Right atrium auricular region (tissue), 2 donors: ENCODE measurements around the gene PRR5L. TPM values are rescaled to one million over a fixed set of nuclear protein-coding genes. Genes with fewer than 3 reads are reported as not detected.
A peak's percentile ranks its signal among the peaks of the same experiment; 100 is the strongest.

ENCODE experiments used
- DNase-seq: peaks from one replicate; pipeline ENCODE4 v3.0.0-alpha.2; 2019; ENCODE audit warnings: low spot score
- H3K27ac ChIP-seq, 2 donors: fragments of 200-600 bp; sonication (generic); 1 replicate in 1 of 2; 2 replicates in 1 of 2; pipeline ENCODE4 v1.5.1; 2016 to 2019
- H3K27me3 ChIP-seq, 2 donors: fragments of 200-600 bp; sonication (generic); one replicate each; pipeline versions ENCODE4 v1.5.1 to v1.6.0; 2017 to 2019
- H3K36me3 ChIP-seq: fragments of 200-600 bp; sonication (generic); one replicate; pipeline ENCODE4 v1.5.1; 2016
- H3K4me1 ChIP-seq, 2 donors: fragments of 200-600 bp; sonication (generic); one replicate each; pipeline versions ENCODE4 v1.5.1 to v1.6.0; 2017 to 2019
- H3K4me3 ChIP-seq, 2 donors: fragments of 200-600 bp; sonication (generic); 1 replicate in 1 of 2; 2 replicates in 1 of 2; pipeline ENCODE4 v1.5.1; 2017 to 2019; ENCODE audit warnings: mild to moderate bottlenecking in 1 of 2, moderate library complexity in 1 of 2
- H3K9me3 ChIP-seq, 2 donors: fragments of 200-600 bp; sonication (generic); one replicate each; pipeline ENCODE4 v1.5.1; 2019
- total RNA-seq, 2 donors: library from RNA; depleted of rRNA; stranded (reverse); fragments of >200 nt; gene quantifications; one replicate each; pipeline ENCODE4 v1.1.0, GENCODE V29; 2016
- TF ChIP-seq, protein P1 (sequence below), 2 donors: fragments of 200-600 bp; sonication (generic); IDR thresholded peaks; one replicate each; pipeline ENCODE4 v1.5.1; 2019; ENCODE audit warnings: antibody characterized with exemption in 2 of 2

Gene PRR5L
- total RNA-seq, 2 donors from 2014 or later = 1.3 to 6.8 TPM

- TF ChIP-seq, protein P1, sequence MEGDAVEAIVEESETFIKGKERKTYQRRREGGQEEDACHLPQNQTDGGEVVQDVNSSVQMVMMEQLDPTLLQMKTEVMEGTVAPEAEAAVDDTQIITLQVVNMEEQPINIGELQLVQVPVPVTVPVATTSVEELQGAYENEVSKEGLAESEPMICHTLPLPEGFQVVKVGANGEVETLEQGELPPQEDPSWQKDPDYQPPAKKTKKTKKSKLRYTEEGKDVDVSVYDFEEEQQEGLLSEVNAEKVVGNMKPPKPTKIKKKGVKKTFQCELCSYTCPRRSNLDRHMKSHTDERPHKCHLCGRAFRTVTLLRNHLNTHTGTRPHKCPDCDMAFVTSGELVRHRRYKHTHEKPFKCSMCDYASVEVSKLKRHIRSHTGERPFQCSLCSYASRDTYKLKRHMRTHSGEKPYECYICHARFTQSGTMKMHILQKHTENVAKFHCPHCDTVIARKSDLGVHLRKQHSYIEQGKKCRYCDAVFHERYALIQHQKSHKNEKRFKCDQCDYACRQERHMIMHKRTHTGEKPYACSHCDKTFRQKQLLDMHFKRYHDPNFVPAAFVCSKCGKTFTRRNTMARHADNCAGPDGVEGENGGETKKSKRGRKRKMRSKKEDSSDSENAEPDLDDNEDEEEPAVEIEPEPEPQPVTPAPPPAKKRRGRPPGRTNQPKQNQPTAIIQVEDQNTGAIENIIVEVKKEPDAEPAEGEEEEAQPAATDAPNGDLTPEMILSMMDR (IDR thresholded peaks at IDR 0.05) = no peak
- no peak for DNase-seq
- H3K9me3 ChIP-seq = no peaks in the 10 kb centered on the region
- H3K4me1 ChIP-seq = peaks cover 0 to 26% of the 10 kb centered on the region in 2 donors
- no peak overlapping the region for H3K27ac ChIP-seq
- H3K27me3 ChIP-seq = no peaks in the 10 kb centered on the region
- H3K36me3 ChIP-seq = no peaks in the 10 kb centered on the region
- no peak overlapping the region for H3K4me3 ChIP-seq
These were observed 113.2 kb downstream of the PRR5L start for GRCh38 chr11:36409152-36409816.

GRCh38 chr11:36411202-36411640 is 115.1 kb downstream of the PRR5L start:
- Histone ChIP-seq H3K9me3 (no peaks in the 10 kb centered on the region), H3K36me3 (no peaks in the 10 kb centered on the region), H3K4me1 (peaks cover 0 to 26% of the 10 kb centered on the region in 2 donors), H3K27me3 (no peaks in the 10 kb centered on the region), H3K4me3 (no peak overlapping the region), H3K27ac (peak overlapping the region in 1 of 2 donors; percentile 35)
- no peak for DNase-seq
- TF ChIP-seq, protein P1 (IDR thresholded peaks at IDR 0.05) = no peak

DNA sequence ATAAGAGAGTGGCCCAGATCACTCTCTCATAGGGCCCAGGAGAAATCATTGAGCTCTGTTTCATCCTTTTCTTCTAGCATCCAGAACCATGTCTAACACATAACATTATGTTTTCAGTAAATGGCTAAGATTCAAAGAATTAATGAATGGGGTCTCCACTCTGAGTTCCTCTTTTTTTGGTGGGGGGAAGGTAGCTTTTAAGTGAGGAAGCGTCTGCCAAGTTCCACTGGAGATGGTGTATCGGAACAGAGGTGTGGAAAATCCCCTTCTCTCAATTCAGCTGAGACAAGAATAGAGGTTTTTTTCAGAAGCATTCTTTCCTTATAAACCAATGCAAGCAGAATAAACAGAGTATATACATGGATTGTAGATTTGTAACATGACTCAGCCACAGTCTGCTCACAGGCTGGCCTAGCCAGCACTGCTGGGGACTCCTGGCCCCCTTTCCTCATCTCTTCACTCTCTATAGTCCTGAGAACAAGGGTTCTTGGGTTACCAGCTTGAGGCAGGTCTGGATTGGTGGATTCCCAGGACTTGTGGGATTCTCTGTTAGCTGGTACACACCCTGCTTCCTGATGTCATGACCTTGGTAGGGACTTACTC is 116.8 kb downstream of the PRR5L start:
- no peak for DNase-seq
- Histone ChIP-seq H3K36me3 (no peaks in the 10 kb centered on the region), H3K9me3 (no peaks in the 10 kb centered on the region), H3K27ac (no peak overlapping the region), H3K27me3 (no peaks in the 10 kb centered on the region), H3K4me3 (no peak overlapping the region), H3K4me1 (peaks cover 0 to 26% of the 10 kb centered on the region in 2 donors)
- TF ChIP-seq, protein P1 (IDR thresholded peaks at IDR 0.05) = no peak

DNA sequence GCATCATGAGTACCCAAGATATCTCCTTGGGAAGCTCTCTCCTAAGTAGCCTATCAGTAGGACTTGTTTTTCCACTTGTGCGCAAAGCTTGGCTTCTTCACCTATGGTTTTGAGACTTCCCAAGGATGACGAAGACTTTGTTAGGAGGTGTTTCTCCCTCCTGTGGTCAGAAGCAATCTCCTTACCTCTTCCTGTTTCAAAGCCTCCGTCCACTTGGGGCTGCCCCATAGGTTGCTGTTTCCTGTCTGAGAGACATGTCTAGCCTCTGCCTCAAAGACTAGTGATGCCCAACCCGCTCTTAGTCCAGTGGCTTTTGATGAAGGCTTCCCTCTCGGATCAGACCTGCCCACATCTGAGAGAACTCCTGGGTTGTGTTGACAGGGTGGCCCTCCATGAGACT is 121.1 kb downstream of the PRR5L start:
- Histone ChIP-seq H3K4me1 (no peaks in the 10 kb centered on the region), H3K4me3 (no peak overlapping the region), H3K27ac (no peak overlapping the region), H3K36me3 (no peaks in the 10 kb centered on the region), H3K9me3 (no peaks in the 10 kb centered on the region), H3K27me3 (no peaks in the 10 kb centered on the region)
- no peak for DNase-seq
- TF ChIP-seq, protein P1 (IDR thresholded peaks at IDR 0.05) = no peak

DNA sequence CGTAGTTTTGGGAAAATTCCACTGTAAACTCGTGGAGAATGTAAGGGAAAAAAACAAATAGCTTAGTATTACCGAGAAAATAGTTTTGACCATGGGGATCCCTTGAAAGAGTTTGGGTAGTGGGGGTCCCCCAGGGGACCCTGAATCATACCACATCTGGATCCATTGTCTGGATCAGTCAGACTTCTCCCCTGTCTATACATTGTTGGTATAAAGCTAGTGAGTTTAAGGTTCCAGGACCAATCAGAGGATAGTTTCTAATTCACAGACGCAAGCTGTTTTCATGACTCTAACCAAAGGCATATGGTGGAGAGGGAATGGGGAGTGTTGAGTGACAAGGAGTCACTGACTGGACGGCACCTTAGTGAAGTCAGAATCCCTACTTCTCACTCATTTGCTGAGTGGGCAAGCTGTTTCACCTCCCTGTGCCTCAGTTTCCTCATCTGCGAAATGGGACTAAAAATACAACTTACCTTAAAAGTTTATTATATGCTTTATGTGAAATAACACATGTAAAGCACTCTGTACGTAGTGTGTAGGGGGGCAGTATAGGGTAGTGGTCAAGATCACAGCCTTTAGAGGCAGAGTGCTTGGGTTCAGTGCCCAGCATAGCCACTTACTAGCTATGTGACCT is 123.8 kb downstream of the PRR5L start:
- Histone ChIP-seq H3K4me1 (no peaks in the 10 kb centered on the region), H3K36me3 (no peaks in the 10 kb centered on the region), H3K9me3 (no peaks in the 10 kb centered on the region), H3K27ac (no peak overlapping the region), H3K27me3 (no peaks in the 10 kb centered on the region), H3K4me3 (no peak overlapping the region)
- TF ChIP-seq, protein P1 (IDR thresholded peaks at IDR 0.05) = no peak
- no peak for DNase-seq
